GM21619 (cell line): Measurements from ENCODE around the gene PCBP4.

ENCODE experiments used
- ATAC-seq: cut with Tn5 transposase; IDR thresholded peaks from one replicate; pipeline ENCODE4 v1.9.1; 2021; ENCODE audit not compliant: unreplicated experiment

The PCBP4 gene

DNA sequence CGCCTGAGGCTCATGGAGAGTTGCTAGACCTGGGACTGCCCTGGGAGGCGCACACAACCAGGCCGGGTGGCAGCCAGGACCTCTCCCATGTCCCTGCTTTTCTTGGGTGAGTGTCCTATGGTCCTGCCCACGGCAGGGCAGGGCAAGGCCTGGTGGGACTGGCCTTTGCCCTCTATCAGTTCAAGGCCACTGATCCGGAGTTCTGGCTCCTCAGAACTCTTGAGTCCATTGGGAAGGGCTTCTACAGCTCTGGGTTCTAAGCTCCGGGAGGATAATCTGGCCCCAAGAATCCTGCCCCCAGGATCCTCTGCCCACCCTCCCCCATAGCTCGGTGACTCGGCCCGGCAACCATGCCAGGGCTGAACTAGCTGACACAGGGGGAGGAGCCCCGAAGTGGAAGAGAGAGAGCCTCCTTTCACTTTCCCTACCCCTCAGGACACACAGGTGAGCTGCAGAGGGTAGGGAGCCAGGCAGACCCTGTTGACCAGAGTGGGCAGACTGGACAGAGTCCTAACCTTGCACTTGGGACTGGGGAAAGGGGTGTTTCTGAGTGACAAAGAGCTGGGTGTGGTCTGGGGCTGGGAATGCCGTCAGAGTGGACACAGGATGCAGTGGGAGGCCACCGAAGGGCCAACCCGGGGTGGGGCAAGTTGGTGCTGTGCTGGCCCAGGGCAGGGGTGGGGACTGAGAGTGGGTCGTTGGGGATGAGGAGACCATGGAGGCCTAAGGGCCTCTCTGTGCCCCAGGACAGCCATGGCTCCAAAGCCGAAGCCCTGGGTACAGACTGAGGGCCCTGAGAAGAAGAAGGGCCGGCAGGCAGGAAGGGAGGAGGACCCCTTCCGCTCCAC lies 24.4 kb downstream of the PCBP4 start:
- peak; percentile 38 for ATAC-seq

DNA sequence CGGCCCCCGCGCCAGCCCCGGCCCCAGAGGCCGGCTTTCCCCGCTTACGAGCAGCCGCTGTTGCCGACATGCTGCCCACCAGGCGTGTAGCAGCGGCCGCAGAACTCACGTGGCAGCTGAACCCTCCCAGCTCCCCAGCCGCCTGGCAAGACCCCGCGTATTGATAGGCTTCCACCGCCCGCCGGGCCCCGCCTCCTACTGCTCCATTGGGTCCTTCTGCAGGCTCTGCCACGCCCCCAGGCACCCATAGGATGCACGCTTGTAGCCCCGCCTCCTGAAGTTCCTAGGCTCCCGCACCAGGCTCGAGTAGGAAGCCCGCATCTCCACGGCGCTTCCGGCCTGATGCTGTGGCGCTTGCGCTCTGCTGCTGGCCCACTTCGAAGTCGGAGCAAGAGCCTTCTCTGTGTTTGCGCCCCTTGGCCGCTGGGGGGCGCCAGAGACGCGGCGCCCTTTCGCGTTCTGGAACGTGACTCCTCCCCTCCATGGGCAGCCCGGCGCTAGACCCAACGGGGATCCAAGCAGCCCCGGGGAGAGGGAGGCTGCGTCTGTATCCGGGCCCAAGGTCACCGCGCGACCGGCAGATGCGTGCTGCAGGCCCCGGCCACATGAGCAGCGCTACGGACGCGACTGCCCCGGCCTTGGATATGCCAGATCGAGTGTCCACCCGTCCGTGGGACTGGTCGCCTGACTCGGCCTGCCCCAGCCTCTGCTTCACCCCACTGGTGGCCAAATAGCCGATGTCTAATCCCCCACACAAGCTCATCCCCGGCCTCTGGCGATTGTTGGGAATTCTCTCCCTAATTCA lies 25.3 kb downstream of the PCBP4 start, which contains the start of the genes PARP3 and RRP9:
PARP3 (plus strand) TSS at position 566 of the 805 bp plus-strand sequence. CDS start 993 bp downstream, outside the sequence.
RRP9 (minus strand) TSS at position 107 of the 805 bp plus-strand sequence; CDS start at position 70, 37 bp downstream.
- peak; percentile 83 for ATAC-seq

DNA sequence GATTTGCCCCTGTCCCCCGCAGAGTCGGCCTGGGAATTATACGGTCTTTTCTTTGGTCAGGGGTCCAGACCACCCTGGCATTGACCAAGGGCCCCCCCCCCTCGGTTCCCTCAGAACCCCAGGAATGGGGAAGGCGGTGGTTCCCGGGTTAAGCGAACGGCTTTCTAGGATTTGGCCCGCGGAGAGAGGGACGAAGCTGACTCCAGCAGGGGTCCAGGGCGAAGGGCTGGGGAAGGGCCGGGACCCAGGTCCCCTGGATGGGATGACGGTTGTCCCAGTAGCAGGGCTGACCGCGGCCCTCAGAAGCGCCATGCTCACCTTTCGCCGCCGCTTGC lies 25.8 kb downstream of the PCBP4 start:
- no peak for ATAC-seq

DNA sequence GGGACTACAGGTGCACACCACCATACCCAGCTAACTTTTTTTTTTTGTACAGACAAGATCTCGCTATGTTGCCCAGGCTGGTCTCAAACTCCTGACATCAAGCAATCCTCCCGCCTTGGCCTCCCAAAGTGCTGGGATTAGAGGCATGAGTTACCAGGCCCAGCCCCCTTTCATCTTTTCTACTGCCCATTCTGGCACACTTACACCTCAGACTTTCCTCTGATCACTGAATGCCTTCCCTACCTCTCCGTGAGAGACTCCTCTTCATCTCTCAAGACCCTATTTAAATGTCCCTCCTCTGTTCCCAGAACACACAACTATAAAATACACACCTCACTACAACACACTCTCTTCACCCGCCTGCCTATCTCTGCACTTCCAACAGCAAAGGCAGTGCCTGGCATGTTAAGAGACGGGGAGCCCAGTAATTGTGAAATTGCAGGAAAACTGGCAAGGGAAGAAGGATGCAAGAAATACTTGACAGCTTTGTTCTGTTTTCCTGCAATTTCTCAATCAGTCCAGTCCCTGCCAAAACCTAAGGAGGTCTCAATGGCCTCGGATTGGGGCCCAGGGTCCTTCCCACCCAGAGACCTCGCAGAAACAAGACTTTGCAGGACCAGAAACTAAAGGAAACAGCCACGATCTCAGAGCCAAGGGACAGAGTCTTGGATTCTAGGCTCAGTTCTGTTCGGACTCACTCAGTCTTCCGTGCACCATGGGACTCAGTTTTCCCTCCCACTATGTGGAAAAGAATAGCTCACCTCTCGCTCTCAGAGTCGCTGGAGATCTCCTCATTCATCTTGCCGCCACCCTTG lies 26.4 kb downstream of the PCBP4 start:
- ATAC-seq, result no peak

DNA sequence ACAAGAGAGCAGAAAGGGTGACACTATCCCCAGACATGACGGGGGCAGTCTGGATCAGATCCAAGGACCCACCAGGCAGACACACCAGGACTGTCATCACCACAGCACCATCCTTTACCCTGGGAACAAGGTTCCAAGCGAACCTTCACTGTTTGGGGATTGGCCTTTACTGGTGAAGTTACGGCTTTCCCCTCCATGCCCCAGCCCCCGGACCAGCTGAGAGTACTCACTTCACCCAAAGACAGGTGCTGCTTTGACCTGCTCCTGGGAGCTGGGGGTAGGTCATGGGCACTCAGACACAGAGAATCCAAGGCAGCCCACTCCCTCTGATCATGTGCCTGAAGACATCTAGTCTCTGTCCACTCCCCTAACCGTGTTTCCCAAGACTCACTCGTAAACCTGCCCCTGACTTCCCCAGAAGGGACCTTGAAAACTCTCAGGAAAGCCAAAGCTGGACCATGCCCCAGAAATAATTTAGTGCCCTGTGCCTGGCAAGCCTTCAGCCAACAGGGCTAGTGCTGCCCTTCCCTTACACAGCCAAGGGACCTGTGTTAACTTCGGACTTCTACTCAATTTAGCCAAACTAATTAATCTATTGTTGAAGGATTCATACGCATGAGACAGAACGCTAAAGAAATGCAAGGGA lies 28.4 kb downstream of the PCBP4 start:
- no peak for ATAC-seq

DNA sequence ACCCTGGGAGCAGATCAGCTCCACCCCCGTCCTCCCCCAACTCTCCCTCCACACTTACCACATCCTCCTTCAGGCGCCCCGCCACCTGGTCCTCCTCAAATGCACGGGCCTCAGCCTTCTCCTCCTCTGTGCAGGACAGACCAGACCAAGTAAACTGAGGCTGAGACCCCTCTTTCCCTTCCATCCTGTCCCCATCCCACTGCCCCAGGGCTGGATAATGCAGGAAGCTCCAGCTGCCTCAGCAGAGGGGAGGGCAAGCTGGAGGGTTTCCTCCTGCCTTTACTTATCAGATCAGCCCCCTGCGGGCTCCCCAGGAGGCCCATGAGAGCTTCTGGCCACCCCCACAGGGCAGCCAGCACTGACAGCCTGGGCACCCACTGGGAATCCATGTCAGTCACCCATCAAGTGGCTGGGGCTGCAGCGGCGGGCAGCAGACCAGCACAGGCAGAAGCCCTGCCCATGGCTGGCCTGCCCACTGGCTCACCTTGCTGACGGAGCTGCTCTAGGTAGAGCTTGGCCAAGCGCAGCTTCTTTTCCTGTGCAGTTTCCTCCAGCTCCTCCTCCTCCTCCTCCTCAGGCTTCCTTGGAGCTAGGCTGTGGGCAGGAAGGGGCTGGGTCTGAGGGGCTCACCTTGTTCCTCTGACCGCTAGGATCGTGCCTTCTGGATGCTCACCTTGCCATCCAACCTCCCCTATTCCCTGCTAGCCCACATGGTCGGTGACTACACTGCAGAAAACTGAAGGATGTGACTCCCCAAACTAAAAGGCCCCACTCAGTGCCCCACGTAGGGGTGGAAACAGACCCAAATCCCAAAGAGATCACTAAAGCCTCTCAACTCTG lies 29.4 kb downstream of the PCBP4 start:
- ATAC-seq, result no peak

DNA sequence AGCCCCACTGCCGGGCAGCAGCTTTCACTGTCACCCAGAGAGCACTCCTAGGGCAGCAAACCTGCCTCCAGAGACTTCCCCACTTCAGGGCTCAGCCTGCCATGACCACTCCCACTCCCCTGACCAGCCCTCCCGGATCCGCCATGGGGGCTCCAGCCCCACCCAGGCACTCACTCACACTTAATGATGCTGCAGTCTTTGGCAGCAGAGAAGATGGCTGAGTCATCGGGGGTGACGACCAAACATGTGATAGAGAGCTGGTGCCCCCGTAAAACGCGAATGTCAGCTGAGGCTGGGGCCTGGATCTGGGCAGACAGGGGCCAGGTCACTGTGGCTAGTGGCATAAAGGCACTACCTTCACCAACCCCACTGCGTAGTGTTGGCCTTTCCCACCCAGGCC lies 30.2 kb downstream of the PCBP4 start:
- no peak for ATAC-seq

DNA sequence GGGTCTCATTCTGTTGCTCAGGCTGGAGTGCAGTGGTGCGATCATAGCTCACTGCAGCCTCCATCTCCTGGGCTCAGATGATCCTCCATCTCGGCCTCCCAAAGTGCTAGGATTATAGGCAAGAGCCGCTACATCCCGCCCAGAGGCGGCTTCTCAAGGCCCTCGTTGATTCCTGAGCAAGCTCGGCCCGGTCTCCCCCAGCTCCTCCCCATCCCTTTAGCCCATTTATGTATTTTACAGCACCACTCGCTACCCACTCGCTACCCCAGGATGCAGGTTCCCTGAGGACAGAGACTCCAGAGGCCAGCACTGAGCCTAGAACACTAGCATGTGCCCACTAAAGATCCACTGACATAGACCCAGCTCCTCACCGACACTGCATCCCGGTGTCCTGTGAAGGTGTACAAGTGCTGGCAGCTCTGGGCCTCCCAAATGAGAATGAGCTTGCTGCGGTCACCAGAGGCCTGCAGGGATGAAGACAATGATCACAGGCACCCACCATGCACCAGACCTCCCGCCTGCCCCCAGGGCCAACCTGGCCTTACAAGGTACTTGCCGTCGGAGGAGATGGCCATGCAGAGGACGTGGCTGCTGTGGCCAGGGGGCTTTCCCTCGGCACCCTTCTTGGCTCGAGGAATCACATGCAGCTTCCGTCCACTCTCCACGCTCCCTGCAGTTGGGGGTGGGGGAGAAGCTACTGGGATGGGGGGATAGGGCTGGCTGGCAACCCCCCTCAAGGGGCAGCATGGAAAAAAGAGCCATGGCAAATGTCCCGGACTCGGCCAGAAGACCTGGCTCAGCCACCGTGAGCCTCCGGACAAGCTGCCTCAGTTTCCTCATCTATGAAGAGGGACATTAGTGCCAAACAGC lies 31.1 kb downstream of the PCBP4 start:
- ATAC-seq, result no peak

DNA sequence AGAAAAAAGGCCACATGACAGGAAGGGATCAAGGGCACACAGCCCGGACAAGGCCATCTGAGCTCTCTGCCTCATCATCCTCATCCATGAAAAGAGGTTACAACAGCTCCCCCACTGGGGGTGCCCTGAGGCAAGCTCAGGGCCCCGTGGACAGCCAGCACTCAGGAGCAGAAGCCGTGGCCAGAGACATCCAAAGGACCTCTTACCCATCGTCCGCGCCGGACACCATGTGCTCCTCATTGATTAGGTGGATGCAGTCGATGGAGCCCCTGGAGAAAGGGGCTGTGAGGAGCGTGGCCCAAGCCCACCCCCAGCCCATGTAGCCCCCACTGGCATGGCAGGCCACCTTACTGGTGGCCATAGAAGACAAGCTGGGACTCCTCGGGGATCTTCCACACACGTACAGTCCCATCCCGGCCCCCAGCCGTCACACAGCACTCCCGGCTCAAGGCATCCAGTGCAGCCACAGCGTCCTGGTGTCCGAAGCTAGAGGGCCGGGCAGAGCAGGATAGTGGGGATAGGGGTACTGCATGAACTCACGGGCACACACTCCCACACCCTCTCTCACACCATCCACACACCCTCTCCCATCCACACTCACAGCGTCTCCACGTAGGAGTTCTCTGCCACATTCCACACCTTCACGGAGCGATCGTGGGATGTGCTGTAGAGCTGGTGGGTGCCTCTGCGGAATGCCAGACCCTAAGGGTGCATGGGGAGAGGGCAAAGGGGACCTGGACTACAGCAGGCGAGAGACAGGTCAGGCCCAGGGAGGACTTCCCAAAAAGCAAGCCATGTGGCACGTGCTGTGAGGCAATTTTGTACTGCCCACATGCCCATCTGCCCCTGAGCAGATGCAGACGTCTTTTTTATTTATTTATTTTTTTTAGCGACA lies 32.0 kb downstream of the PCBP4 start:
- ATAC-seq, result no peak

DNA sequence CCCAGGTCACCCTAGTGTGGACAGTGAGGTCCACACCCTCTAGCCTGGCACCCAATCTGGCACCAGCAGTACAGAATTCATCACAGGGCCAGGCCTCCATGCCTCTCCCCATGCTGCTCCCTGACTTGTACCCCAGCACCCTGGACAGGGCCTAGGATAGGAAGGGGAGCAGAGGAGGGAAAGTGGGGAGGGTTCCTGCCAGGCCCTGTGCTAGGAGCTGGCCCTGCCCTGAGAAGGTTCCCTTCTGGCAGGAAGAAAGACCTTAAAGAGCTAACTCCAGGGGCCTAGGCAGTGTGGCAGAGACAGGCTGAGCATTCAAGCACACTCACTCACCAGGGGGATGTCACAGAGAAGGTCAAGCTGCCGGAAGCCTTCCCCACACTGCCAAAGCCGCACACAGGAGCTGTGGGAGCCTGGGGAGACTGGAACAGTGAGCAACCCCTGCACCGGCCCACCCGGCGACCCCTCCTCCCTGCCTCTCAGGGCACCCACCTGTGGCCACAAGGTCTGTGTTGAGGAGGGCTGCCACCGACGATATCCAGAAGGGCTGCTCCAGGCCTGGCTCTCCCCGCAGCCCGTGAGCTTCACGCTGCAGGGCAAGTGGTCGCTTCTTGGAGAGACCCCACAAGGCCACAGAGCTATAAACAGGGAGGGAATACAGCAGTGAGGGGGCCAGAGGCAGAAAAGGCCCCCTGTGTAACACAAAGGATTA lies 33.0 kb downstream of the PCBP4 start:
- no peak for ATAC-seq

DNA sequence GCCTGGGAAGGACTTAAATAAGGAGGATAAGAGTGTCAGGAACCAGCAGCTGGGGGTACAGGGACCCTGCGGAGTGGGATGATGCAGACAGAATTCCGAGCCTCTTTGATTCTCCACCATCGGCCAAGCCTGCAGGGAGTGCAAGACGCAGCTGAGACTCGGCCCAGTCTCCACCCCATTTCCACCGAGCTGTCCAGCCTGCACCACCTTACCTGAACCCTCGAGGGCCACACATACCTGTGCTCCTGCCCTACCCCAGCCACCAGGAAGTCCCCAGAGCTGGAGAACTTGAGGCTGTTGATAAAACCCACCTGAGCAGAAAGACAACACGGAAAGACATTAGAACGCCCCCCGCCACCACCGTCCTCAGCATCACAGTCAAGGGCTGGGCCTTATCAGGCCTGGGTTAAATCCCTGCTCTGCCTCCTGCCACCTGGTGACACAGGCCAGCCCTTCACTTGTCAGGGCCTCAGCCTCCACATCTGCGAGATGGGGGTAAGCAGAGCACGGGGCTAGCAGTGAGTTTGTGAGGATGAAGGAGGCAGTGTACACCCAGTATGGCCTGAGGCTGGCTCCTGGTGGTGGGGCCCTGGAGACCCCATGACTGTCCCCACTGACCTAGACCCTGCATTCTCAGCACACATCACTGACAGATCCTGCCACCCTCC lies 33.6 kb downstream of the PCBP4 start:
- no peak for ATAC-seq

DNA sequence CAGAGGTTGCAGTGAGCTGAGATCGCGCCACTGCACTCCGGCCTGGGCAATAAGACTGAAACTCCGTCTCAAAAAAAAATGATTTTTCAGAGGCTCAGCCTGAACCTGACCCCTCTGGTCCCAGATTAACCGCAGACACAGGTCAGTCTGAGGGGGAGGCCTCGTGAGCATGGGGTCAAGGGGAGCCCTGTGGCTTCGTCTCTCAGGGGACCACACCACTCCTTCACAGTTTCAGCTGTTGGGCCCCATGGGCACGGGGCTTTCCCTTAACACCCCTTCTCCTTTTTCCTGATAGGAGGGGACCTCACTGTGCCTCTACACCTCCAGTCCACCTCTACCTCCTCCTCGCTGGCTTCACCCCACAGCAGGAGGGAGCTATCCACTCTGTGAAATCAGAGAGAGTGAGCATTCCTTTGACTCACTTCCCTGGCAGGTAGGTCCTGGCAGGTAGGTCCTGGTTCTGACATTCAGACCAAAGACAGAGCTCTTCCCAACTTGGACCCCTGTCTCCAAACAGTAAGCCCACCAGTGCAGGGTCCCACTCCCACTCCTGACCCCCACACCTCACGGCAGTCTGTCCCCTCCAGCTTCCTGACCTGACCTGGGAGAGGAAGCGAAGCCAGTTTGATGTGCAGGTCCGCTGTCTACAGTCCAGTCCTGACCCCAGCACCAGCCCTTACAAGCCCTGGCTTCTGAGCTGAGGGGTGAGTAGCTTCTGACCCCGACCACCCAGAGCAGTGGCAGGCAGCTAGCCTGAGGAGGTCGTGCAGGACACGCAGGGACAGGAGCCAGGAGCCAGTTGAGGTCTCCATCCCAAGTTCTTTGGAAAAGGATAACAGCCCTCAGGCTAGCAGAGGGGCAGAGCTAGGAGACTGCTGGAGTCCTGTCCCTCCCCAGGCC lies 34.5 kb downstream of the PCBP4 start:
- no peak for ATAC-seq

DNA sequence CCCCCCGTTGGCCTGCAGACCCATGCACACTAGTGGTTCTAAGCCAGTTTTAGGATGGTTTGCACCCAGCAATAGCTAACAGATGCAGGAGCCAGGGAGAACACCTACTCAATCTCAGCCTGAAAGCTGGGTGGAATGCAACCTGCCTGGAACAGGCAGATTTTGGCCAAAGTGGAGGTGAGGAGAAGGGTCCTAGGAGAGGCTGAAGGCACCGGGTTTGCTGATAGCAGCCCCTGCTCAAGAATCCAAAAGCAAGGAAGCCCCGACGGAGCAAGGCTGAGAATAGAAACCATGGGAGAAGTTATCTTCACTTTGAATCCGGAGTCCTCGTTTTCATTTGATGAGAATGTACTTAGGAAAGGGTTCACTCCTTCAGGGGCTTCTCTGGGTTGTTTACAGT lies 35.5 kb downstream of the PCBP4 start:
- no peak for ATAC-seq

DNA sequence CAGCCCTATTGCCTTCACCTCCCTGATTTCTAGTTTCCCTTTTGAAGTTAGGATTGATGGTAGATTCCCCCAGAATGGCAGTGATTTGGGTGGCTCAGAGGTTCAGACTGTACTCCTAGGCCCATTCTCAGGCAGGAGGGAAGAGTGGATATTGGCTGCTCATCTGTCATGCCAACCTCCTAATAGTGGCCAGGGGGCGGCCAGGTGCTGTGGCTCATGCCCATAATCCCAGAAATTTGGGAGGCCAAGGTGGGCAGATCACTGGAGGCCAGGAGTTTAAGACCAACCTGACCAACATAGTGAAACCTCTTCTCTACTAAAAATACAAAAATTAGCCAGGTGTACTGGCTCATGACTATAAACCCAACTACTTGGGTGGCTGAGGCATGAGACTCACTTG lies 36.8 kb downstream of the PCBP4 start:
- ATAC-seq, result no peak

DNA sequence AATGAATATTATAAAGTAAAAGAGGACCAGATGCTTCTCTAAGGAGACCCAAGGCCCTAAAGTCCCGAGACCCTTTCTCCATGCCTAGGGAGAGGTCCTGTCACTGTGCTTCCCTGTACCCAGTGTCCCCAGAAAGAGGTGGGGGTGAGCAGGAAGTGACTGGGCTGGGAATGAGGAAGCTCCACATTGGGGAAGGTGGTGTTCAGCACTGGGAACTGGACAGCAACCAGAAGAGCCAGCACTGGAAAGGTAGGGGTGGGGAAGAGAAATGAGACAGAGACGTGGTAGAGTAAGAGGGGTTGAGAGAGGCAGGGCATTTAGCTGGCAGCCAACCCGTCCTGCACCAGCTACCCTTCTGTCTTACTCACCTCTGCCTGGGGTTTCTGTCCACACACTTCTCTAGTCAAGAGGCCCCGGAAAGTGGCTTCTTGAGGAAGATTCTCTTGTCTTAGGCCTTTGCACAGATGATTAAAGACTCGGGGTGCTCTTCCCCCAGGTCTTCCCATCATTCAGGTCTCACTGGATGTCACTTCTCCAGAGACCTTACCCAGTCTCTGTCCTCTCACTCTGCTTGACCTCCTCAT lies 37.7 kb downstream of the PCBP4 start:
- no peak for ATAC-seq
